Tibial nerve (tissue), 4 donors: ENCODE results near the gene NUDT16L1. TPM values are rescaled to one million over a fixed set of nuclear protein-coding genes. Genes with fewer than 3 reads are reported as not detected.

ENCODE experiments used
- DNase-seq, 2 donors: peaks; one replicate each; pipeline ENCODE4 v3.0.0-alpha.2; 2019; ENCODE audit warnings: low spot score in 2 of 2
- H3K27ac ChIP-seq, 4 donors: fragments of 200-600 bp; sonication (generic) in 3 of 4; one replicate each; pipeline ENCODE4 v1.5.1; 2017 to 2019; ENCODE audit warnings: mild to moderate bottlenecking in 1 of 4
- H3K27me3 ChIP-seq, 2 donors: fragments of 200-600 bp; sonication (generic) in 1 of 2; one replicate each; pipeline versions ENCODE4 v1.5.1 to v1.6.0; 2017 to 2019
- H3K36me3 ChIP-seq, 3 donors: fragments of 200-600 bp; sonication (generic); one replicate each; pipeline ENCODE4 v1.5.1; 2018 to 2019
- H3K4me1 ChIP-seq, 4 donors: fragments of 200-600 bp; sonication (generic) in 3 of 4; one replicate each; pipeline ENCODE4 v1.5.1; 2017 to 2019
- H3K4me3 ChIP-seq, 4 donors: fragments of 200-600 bp; sonication (generic) in 3 of 4; one replicate each; pipeline ENCODE4 v1.5.1; 2017 to 2019; ENCODE audit warnings: mild to moderate bottlenecking in 1 of 4, moderate library complexity in 1 of 4
- H3K9me3 ChIP-seq, 4 donors: fragments of 200-600 bp; sonication (generic) in 3 of 4; one replicate each; pipeline ENCODE4 v1.5.1; 2017 to 2019
- EP300 ChIP-seq, 2 donors: sonication (generic); formaldehyde crosslinking; IDR thresholded peaks; one replicate each; pipeline ENCODE4 v1.6.1; 2017; ENCODE audit warnings: antibody characterized with exemption in 2 of 2, mild to moderate bottlenecking in 1 of 2
- POLR2A ChIP-seq, 2 donors: fragments of 450-650 bp; IDR thresholded peaks; one replicate each; pipeline ENCODE4 v1.6.1; 2017; ENCODE audit warnings: antibody characterized with exemption in 2 of 2, mild to moderate bottlenecking in 2 of 2, moderate library complexity in 2 of 2
- WGBS, 2 donors: methylation state at CpG; one replicate each; pipeline ENCODE4 v1.1.5; 2018; 5-methylcytosine and 5-hydroxymethylcytosine counted together
- total RNA-seq, 4 donors: library from RNA; depleted of rRNA; stranded (reverse); fragments of >200 nt; gene quantifications; one replicate each; pipeline ENCODE4 v1.1.0, GENCODE V29; 2016
- TF ChIP-seq, protein P1 (sequence below), 5 experiments: fragments of 200-600 bp in 3 of 5; fragments of 450-650 bp in 2 of 5; sonication (generic) in 3 of 5; IDR thresholded peaks; one replicate each; pipeline ENCODE4 v1.5.1; 2016 to 2019; ENCODE audit warnings: antibody characterized with exemption in 5 of 5, mild to moderate bottlenecking in 3 of 5, moderate library complexity in 2 of 5

Gene NUDT16L1
- total RNA-seq, result 10 to 100 TPM; 30.3 to 63.7 (median 48.5) TPM

- peak within 1 kb of the TSS; percentile 60 to 93 (median 87) for H3K27ac ChIP-seq
- peaks cover 0 to 60% (median 13%) of the 10 kb centered on the region in 3 donors for H3K36me3 ChIP-seq
- peaks cover 0 to 47% (median 13%) of the 10 kb centered on the region in 4 donors for H3K4me1 ChIP-seq
- peak; percentile 89 to 93 for DNase-seq
- no peaks in the 10 kb centered on the region for H3K27me3 ChIP-seq
- peak within 1 kb of the TSS; percentile 86 to 98 (median 92) for H3K4me3 ChIP-seq
- WGBS, 2 donors, result 0 to 2% methylated on average over 7 to 48 of the region's 91 CpGs
- H3K9me3 ChIP-seq, result no peaks in the 10 kb centered on the region
- TF ChIP-seq POLR2A (IDR thresholded peaks at IDR 0.05), result peak in 1 of 2 donors; percentile 73
- TF ChIP-seq, protein P1, sequence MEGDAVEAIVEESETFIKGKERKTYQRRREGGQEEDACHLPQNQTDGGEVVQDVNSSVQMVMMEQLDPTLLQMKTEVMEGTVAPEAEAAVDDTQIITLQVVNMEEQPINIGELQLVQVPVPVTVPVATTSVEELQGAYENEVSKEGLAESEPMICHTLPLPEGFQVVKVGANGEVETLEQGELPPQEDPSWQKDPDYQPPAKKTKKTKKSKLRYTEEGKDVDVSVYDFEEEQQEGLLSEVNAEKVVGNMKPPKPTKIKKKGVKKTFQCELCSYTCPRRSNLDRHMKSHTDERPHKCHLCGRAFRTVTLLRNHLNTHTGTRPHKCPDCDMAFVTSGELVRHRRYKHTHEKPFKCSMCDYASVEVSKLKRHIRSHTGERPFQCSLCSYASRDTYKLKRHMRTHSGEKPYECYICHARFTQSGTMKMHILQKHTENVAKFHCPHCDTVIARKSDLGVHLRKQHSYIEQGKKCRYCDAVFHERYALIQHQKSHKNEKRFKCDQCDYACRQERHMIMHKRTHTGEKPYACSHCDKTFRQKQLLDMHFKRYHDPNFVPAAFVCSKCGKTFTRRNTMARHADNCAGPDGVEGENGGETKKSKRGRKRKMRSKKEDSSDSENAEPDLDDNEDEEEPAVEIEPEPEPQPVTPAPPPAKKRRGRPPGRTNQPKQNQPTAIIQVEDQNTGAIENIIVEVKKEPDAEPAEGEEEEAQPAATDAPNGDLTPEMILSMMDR (IDR thresholded peaks at IDR 0.05), result peak; percentile 42 to 82 (median 71)
- TF ChIP-seq EP300 (IDR thresholded peaks at IDR 0.05), result peak in 1 of 2 donors; percentile 73
Measured at GRCh38 chr16:4693296-4693955, at the start of gene NUDT16L1. TSS of gene NUDT16L1 (plus strand) at chr16:4693562. CDS start at chr16:4693727, 165 bp downstream.

DNA sequence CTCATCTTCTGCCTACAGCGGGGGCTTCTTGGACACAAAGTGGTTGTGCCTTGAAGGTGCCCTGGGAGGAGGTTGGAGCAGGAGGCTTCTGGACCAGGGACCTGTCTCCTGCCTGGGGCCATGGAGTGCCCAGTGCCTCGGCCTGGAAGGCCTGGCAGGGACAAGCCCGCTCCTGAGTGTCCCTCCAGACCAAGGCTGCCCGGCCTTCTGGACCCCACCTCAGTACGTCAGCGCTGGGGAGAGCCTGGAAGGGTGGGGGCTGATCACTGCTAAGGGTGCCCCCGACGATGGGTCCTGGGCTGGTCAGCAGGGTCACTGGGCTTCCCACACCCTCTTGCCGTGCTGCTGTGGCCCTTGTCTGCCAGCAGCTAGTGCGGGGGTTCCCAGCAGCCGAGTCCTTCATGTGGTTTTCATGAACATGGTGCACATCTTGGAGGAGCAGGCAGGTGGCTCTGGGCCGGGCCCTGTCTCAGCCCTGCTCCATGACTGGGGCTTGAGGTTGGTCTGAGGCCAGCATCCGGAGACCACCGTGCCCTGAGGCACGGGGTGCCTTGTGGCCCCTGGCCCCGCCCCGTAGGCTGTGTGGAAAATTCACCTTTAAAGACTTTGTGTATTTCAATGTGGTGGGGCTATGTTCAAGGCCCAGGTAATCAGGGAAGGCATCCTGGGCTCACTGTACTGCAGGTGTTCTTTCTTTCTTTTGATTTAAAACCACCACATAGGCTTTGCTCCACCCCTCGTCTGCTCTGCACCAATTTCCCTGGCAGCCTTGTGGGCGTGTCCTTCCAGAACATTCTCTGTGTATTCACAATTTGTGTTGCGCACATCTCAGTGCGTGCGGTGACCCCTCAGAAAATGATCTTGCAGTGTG lies 46.4 kb upstream of the NUDT16L1 start:
- Histone ChIP-seq H3K4me1 (peaks cover 0 to 7% (median 0%) of the 10 kb centered on the region in 4 donors), H3K36me3 (peaks cover 0 to 52% (median 0%) of the 10 kb centered on the region in 3 donors), H3K27ac (no peak overlapping the region), H3K27me3 (no peaks in the 10 kb centered on the region), H3K4me3 (no peak overlapping the region), H3K9me3 (no peaks in the 10 kb centered on the region)
- WGBS, 2 donors, result 96% methylated on average over 9 to 19 of the region's 22 CpGs
- TF ChIP-seq, protein P1 (IDR thresholded peaks at IDR 0.05), result no peak
- TF ChIP-seq POLR2A (IDR thresholded peaks at IDR 0.05) (no peak), EP300 (IDR thresholded peaks at IDR 0.05) (no peak)
- no peak for DNase-seq

DNA sequence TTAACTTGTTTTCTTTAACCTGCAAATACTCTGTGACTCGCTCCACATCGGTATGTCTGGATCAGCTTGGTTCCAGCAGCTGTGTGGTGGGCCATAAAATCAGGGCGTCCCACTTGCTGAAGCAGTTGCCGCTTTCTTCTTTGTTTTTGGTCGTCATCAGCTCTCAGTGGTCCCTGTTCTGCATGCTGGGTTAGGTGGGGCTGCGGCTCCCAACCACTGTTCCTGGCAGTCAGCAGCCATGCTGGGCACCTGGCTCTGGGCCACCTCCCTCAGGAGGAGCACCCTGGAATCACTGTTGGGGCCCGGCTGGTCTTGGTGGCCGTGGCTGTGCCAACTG lies 45.8 kb upstream of the NUDT16L1 start:
- WGBS, 2 donors, result 97% methylated on average over 6 to 8 of the region's 8 CpGs
- Histone ChIP-seq H3K4me3 (no peak overlapping the region), H3K27me3 (no peaks in the 10 kb centered on the region), H3K27ac (no peak overlapping the region), H3K9me3 (no peaks in the 10 kb centered on the region), H3K36me3 (peaks cover 0 to 58% (median 0%) of the 10 kb centered on the region in 3 donors), H3K4me1 (peaks cover 0 to 7% (median 0%) of the 10 kb centered on the region in 4 donors)
- TF ChIP-seq, protein P1 (IDR thresholded peaks at IDR 0.05), result no peak
- TF ChIP-seq POLR2A (IDR thresholded peaks at IDR 0.05) (no peak), EP300 (IDR thresholded peaks at IDR 0.05) (no peak)
- DNase-seq, result no peak

GRCh38 chr16:4648917-4649316 lies 44.4 kb upstream of the NUDT16L1 start:
- Histone ChIP-seq H3K9me3 (no peaks in the 10 kb centered on the region), H3K4me3 (no peak overlapping the region), H3K4me1 (peaks cover 0 to 7% (median 0%) of the 10 kb centered on the region in 4 donors), H3K36me3 (peaks cover 0 to 71% (median 8%) of the 10 kb centered on the region in 3 donors), H3K27me3 (no peaks in the 10 kb centered on the region), H3K27ac (no peak overlapping the region)
- 95 to 97% methylated on average over 13 of the region's 13 CpGs for WGBS, 2 donors
- TF ChIP-seq, protein P1 (IDR thresholded peaks at IDR 0.05), result no peak
- TF ChIP-seq POLR2A (IDR thresholded peaks at IDR 0.05), result no peak
- no peak for TF ChIP-seq EP300 (IDR thresholded peaks at IDR 0.05)
- no peak for DNase-seq
